EH (cell line): Measurements from ENCODE around the gene KDM3A.

Experiments used
- DNase-seq: peaks from one replicate; pipeline ENCODE4 v3.0.0-alpha.2; 2015; ENCODE audit warnings: low read depth

Gene KDM3A

GRCh38 chr2:86440631-86441391 is at the start of gene KDM3A:
Gene KDM3A (plus strand): TSS chr2:86441371. CDS start chr2:86442048, 677 bp downstream.
- DNase-seq: peak; percentile 99

- DNase-seq: no peak
Measured at GRCh38 chr2:86392873-86393518, 48.2 kb upstream of the KDM3A start.

GRCh38 chr2:86393521-86394491 is 47.4 kb upstream of the KDM3A start:
- peak; percentile 27 for DNase-seq

DNA sequence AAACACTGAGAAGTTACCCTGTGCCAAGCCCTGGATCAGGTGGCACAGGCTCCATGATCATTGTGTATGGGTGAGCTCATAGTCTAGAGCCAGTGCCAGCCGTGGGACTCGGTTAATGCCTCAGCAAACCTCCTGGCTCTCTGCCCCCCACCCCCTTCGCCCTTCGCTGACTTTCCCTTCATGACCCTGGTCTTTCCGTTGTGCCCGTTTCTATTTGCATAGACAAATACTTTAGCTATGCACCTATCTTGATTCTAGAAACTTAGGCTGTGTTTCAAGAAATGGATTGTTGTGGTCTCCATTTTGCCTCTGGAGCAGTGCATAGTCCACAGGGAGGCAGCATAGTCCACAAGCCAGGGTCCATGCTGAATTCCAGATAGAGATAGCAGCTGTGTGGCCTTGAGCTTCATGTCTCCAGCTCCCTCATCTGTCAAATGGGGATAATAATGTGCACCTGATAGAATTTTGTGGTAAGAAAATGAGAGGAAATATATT is 44.8 kb upstream of the KDM3A start:
- peak; percentile 22 for DNase-seq

GRCh38 chr2:86397986-86398385 is 43.2 kb upstream of the KDM3A start:
- DNase-seq: no peak

GRCh38 chr2:86398500-86399474 is 42.4 kb upstream of the KDM3A start:
- no peak for DNase-seq

DNA sequence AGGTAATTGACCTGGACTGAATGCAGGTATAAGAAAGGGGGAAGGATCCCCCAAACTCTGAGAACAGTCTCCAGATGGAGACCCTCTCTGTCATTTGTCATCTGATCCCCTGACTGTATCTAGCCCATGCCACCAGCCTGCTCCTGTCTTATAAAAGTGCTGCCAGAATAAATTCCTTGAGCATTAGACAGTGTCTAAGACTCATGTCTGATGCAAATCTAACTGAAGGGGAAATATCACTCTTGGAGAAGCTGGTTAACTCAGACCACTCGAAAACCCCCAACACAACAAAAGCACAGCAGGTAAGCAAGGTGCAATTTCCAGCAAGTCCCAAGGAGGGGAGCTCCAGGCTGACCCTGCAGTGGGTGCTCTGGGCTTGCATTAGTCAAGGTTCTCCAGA is 40.9 kb upstream of the KDM3A start:
- no peak for DNase-seq

DNA sequence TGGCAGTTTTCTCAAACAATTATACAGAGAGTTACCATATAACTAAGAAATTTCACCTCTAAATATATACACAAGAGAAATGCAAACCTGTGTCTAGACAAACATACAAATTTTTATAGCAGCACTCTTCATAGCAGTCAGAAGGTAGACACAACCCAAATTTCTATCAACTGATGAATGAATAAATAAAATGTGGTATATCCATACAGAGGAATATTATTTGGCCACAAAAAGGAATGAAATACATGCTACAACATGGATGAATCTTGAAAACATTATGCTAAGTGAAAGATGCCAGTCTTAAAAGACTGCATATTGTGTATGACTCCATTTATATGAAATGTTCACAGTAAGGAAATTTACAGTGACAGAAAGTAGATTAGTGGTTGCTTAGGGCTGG is 30.6 kb upstream of the KDM3A start:
- DNase-seq: no peak

- DNase-seq: no peak
Measured at GRCh38 chr2:86411396-86411795, 29.8 kb upstream of the KDM3A start.

- DNase-seq: no peak
Measured at GRCh38 chr2:86412007-86412406, 29.2 kb upstream of the KDM3A start.

DNA sequence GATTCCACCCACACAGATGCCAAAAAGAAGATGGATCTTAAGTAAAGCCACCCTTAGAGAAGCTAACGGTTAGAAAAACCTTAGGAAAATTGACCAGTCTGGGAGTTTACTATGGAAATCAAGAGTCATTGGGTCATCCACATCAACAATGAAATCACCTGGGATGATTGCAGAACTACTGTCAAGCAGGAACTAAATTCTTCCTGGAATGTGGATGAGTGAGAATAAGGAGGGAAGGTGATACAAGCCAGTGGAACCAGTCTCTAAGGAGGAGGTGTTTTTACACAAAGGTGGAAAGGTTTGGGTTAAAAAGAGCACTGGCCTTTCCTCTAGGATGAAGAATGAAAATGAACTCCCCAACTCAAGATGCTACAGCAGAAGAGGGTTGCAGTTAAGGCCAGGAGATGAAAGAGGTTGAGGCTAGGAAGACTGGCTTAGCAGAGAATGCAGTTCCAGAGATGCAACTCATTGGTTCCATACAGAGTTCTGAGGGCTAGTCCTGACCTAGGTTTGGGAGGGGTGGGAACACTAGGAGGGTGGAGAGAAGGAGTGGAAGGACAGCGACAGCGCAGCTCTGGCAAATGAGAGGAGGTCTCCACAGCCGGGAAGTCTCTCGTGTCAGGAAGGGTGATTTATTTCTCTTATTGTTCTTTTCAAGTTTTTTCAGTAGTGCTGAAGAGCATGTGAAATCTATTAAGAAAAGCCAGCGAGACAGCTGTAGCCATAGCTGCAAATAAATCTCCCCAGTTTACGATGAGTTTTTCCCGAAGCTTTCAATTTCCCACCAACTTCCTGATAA is 27.7 kb upstream of the KDM3A start:
- DNase-seq: peak; percentile 3

- DNase-seq: no peak
Measured at GRCh38 chr2:86414996-86415395, 26.2 kb upstream of the KDM3A start.

- no peak for DNase-seq
Measured at GRCh38 chr2:86416146-86416545, 25.0 kb upstream of the KDM3A start.

DNA sequence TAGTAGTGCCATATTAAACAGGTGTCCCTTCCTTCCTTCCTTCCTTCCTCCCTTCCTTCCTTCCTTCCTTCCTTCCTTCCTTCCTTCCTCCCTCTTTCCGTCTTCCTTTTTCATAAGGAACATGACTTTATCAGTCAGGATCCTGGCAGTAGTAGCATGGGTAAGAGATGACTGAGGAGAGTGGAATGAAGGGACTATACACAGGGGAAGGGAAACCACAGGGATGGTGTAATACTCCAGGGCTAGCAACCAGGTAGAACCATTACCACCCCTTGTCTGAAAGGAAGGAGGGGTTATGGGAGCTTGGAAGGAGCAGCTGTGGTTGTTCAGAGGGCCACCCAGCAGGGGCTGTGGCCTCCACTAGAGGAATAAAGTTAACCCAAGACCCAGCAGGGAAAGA is 23.2 kb upstream of the KDM3A start:
- no peak for DNase-seq

- DNase-seq: no peak
Measured at GRCh38 chr2:86420913-86421312, 20.3 kb upstream of the KDM3A start.

DNA sequence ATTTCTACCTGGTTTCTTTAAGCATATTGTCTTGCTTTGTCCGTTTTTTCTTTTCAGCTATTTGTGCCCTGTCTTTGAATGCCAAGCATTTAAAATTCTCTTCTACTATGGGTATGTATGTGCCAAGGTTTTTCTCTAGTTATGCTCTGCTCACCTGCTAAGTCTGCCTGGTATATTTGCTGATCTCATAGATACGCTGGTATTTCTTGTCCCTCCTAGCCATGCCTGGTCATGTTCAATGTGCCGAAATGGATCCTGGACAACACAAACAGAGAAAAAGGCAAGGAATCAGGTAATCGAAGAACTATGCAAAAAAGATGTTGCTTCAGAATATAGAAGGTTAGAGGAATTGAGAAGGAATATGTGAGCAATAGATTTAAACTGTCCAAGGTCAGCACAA is 14.9 kb upstream of the KDM3A start:
- no peak for DNase-seq

- no peak for DNase-seq
Measured at GRCh38 chr2:86429335-86429734, 11.8 kb upstream of the KDM3A start.

- no peak for DNase-seq
Measured at GRCh38 chr2:86430368-86430767, 10.8 kb upstream of the KDM3A start.

DNA sequence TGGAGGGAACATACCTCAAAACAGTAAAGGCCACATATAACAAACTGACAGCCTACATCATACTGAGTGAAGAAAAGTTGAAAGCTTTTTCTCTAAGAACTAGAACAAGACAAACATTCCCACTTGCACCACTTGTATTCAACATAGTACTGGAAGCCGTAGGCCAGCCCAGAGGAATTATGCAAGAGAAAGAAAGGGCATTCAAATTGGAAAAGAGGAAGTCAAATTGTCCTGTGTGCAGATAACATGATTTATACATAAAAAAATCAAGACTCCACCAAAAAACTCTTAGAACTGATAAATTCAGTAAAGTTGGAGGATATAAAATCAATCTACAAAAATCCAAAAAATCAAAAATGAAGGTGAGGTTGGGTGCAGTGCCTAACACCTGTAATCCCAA is 8.0 kb upstream of the KDM3A start:
- DNase-seq: no peak

DNA sequence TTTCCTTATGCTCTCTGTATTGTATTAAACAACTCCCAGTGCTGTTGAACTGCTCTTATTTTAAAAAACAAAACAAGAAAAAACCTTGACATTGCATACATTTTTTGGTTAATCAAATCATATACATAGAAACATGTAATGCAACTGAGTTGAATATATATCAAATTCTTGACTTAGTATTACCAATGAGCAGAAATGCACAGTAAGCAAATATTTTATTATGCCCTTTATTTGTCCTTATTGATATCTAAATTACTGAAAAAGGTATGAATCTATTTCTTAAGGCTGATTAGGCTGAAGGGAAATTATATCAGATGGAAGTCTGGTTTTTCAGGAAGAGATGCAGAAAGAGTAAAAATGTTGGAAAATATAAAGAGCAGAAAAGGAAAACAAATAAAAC is 6.9 kb upstream of the KDM3A start:
- no peak for DNase-seq
